ENCODE data around the gene RBMS3. TPM values are rescaled to one million over a fixed set of nuclear protein-coding genes. Genes with fewer than 3 reads are reported as not detected.
A peak's percentile ranks its signal among the peaks of the same experiment; 100 is the strongest.

RBMS3 gene
- total RNA-seq, 1 donor: 81.1 TPM

DNA sequence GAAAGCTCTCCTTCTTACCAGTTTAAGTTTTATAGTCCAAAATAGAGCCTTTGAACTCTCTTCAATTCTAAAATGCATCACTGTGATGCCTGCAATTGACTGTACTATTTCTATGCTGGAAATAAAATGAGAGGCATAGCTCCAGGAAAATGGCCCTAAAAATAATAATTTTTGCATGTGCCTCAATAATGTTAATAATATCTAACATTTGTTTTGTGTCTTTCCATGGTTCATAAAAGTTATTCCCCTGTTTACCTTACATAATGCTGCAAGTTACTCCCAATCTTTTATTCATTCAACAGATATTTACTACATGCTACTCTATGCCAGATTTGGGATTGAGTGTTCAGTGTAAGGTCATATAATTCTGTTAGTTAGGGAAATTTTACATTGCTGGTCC, 574.0 kb downstream of the RBMS3 start:
- DNase-seq (ENCODE audit: insufficient read length, low spot score, missing footprints): peak; percentile 13
- H3K27ac ChIP-seq (ENCODE audit: low read depth, low read length): no peak overlapping the region
- no peaks in the 10 kb centered on the region for H3K4me1 ChIP-seq (ENCODE audit: insufficient read depth, low read length)
- H3K36me3 ChIP-seq (ENCODE audit: insufficient read depth, low read length): no peaks in the 10 kb centered on the region
- no peaks in the 10 kb centered on the region for H4K20me1 ChIP-seq (ENCODE audit: insufficient read depth, low read length)
- no peak overlapping the region for H3K4me2 ChIP-seq (ENCODE audit: insufficient read depth, low read length)
- no peaks in the 10 kb centered on the region for H3K9me3 ChIP-seq (ENCODE audit: low read depth, low read length)
- no peaks in the 10 kb centered on the region for H3K79me2 ChIP-seq (ENCODE audit: insufficient read depth, low read length)
- no peaks in the 10 kb centered on the region for H3K27me3 ChIP-seq (ENCODE audit: insufficient read depth, low read length)
- H2AFZ ChIP-seq (ENCODE audit: low read length): no peak overlapping the region
- TF ChIP-seq, protein P1, sequence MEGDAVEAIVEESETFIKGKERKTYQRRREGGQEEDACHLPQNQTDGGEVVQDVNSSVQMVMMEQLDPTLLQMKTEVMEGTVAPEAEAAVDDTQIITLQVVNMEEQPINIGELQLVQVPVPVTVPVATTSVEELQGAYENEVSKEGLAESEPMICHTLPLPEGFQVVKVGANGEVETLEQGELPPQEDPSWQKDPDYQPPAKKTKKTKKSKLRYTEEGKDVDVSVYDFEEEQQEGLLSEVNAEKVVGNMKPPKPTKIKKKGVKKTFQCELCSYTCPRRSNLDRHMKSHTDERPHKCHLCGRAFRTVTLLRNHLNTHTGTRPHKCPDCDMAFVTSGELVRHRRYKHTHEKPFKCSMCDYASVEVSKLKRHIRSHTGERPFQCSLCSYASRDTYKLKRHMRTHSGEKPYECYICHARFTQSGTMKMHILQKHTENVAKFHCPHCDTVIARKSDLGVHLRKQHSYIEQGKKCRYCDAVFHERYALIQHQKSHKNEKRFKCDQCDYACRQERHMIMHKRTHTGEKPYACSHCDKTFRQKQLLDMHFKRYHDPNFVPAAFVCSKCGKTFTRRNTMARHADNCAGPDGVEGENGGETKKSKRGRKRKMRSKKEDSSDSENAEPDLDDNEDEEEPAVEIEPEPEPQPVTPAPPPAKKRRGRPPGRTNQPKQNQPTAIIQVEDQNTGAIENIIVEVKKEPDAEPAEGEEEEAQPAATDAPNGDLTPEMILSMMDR (IDR thresholded peaks at IDR 0.05; ENCODE audit: extremely low read depth, low read depth, low read length): no peak
- no peak overlapping the region for H3K4me3 ChIP-seq (ENCODE audit: insufficient read depth, low read length)

- Histone ChIP-seq H3K79me2 (ENCODE audit: insufficient read depth, low read length) (no peaks in the 10 kb centered on the region), H4K20me1 (ENCODE audit: insufficient read depth, low read length) (no peaks in the 10 kb centered on the region), H2AFZ (ENCODE audit: low read length) (no peak overlapping the region), H3K36me3 (ENCODE audit: insufficient read depth, low read length) (no peaks in the 10 kb centered on the region), H3K4me1 (ENCODE audit: insufficient read depth, low read length) (no peaks in the 10 kb centered on the region), H3K9me3 (ENCODE audit: low read depth, low read length) (no peaks in the 10 kb centered on the region), H3K4me2 (ENCODE audit: insufficient read depth, low read length) (no peak overlapping the region), H3K27ac (ENCODE audit: low read depth, low read length) (no peak overlapping the region), H3K4me3 (ENCODE audit: insufficient read depth, low read length) (no peak overlapping the region), H3K27me3 (ENCODE audit: insufficient read depth, low read length) (no peaks in the 10 kb centered on the region)
- DNase-seq (ENCODE audit: insufficient read length, low spot score, missing footprints): no peak
- TF ChIP-seq, protein P1 (IDR thresholded peaks at IDR 0.05; ENCODE audit: extremely low read depth, low read depth, low read length): no peak
Measured at GRCh38 chr3:29859726-29860270, 578.9 kb downstream of the RBMS3 start.

DNA sequence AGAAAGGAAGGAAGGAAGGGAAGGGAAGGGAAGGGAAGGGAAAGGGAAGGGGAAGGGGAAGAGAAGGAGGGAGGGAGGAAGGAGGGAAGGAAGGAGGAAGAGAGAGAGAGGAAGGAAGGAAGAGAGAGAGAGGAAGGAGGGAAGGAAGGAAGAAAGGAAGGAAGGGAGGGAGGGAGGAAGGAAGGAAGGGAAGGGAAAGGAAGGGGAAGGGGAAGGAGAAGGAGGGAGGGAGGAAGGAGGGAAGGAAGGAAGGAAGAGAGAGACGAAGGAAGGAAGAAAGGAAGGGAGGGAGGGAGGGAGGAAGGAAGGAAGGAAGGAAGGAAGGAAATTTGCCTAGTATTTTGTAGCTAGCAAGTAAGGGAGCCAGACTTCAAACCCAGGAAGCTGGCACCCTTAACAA, 583.9 kb downstream of the RBMS3 start:
- Histone ChIP-seq H3K27ac (ENCODE audit: low read depth, low read length) (no peak overlapping the region), H3K36me3 (ENCODE audit: insufficient read depth, low read length) (no peaks in the 10 kb centered on the region), H2AFZ (ENCODE audit: low read length) (no peak overlapping the region), H3K27me3 (ENCODE audit: insufficient read depth, low read length) (no peaks in the 10 kb centered on the region), H4K20me1 (ENCODE audit: insufficient read depth, low read length) (no peaks in the 10 kb centered on the region), H3K79me2 (ENCODE audit: insufficient read depth, low read length) (no peaks in the 10 kb centered on the region), H3K4me3 (ENCODE audit: insufficient read depth, low read length) (no peak overlapping the region), H3K9me3 (ENCODE audit: low read depth, low read length) (no peaks in the 10 kb centered on the region), H3K4me2 (ENCODE audit: insufficient read depth, low read length) (no peak overlapping the region), H3K4me1 (ENCODE audit: insufficient read depth, low read length) (no peaks in the 10 kb centered on the region)
- no peak for DNase-seq (ENCODE audit: insufficient read length, low spot score, missing footprints)
- TF ChIP-seq, protein P1 (IDR thresholded peaks at IDR 0.05; ENCODE audit: extremely low read depth, low read depth, low read length): no peak

DNA sequence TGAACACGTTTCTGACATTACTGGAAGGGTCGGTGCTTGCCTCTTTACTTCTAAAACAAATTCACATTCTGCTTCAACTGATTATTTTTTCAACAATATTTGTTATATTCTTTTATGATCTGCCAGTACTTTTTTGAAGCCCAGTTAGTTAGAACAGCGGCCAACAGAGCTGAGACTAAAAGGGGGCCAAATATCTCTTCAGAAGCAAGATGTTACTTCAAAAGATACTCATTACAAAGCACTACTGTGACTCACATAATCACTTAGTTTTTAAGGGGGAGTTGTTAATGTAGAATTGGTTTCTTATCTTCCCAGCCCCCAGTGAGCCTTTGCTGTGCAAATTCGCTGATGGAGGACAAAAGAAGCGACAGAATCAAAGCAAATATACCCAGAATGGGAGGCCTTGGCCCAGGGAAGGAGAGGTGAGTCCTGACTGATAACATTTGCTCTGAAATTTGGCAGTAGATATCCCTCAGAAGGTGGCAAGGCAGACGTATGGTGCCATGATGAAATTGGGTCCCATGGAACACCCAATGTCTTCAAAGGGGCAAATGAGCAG, 587.8 kb downstream of the RBMS3 start:
- Histone ChIP-seq H4K20me1 (ENCODE audit: insufficient read depth, low read length) (no peaks in the 10 kb centered on the region), H3K9me3 (ENCODE audit: low read depth, low read length) (no peaks in the 10 kb centered on the region), H3K27ac (ENCODE audit: low read depth, low read length) (no peak overlapping the region), H3K4me2 (ENCODE audit: insufficient read depth, low read length) (no peak overlapping the region), H3K4me1 (ENCODE audit: insufficient read depth, low read length) (no peaks in the 10 kb centered on the region), H3K27me3 (ENCODE audit: insufficient read depth, low read length) (no peaks in the 10 kb centered on the region), H3K4me3 (ENCODE audit: insufficient read depth, low read length) (no peak overlapping the region), H2AFZ (ENCODE audit: low read length) (no peak overlapping the region), H3K36me3 (ENCODE audit: insufficient read depth, low read length) (no peaks in the 10 kb centered on the region), H3K79me2 (ENCODE audit: insufficient read depth, low read length) (no peaks in the 10 kb centered on the region)
- DNase-seq (ENCODE audit: insufficient read length, low spot score, missing footprints): no peak
- TF ChIP-seq, protein P1 (IDR thresholded peaks at IDR 0.05; ENCODE audit: extremely low read depth, low read depth, low read length): no peak

All from osteoblast (primary cell).